A549 (cell line): ENCODE data around the gene CRADD.
"Not testable (repeated sequence)": the region's sequence is repeated elsewhere in the genome, so short reads cannot be mapped to it uniquely, and the experiment has no call there.

Experiments used
- CEBPB ChIP-seq, 2 experiments: fragments of >200 bp in 1 of 2; sonication (Bioruptor Twin) in 1 of 2; formaldehyde crosslinking in 1 of 2; IDR thresholded peaks; 2 replicates each; pipeline ENCODE4 v1.6.1; 2012 to 2016
- CTCF ChIP-seq: fragments of >200 bp; sonication (Bioruptor Twin); formaldehyde crosslinking; IDR thresholded peaks from 3 replicates; pipeline ENCODE4 v1.5.1; 2016
- HEYL ChIP-seq: fragments of 250-450 bp; sonication (Bioruptor Pico); IDR thresholded peaks from 2 replicates; pipeline ENCODE4 v1.8.0; 2021; ENCODE audit warnings: mild to moderate bottlenecking, moderate library complexity
- HOXA7 ChIP-seq: fragments of 250-450 bp; sonication (Bioruptor Pico); IDR thresholded peaks from 2 replicates; pipeline ENCODE4 v1.5.0; 2020; ENCODE audit warnings: mild to moderate bottlenecking, moderate library complexity
- KDM5A ChIP-seq: fragments of 200-600 bp; sonication (generic); IDR thresholded peaks from 2 replicates; pipeline ENCODE4 v1.6.1; 2016; ENCODE audit warnings: antibody characterized with exemption, mild to moderate bottlenecking
- TF ChIP-seq, protein P1 (sequence below): fragments of 200-600 bp; sonication (generic); IDR thresholded peaks from 2 replicates; pipeline ENCODE4 v1.6.1; 2016; ENCODE audit warnings: antibody characterized with exemption, mild to moderate bottlenecking, moderate library complexity

- TF ChIP-seq CEBPB (IDR thresholded peaks at IDR 0.05); HEYL (CRISPR knock-in tag); CTCF; KDM5A; HOXA7 (CRISPR knock-in tag): not testable (repeated sequence)
- TF ChIP-seq, protein P1, sequence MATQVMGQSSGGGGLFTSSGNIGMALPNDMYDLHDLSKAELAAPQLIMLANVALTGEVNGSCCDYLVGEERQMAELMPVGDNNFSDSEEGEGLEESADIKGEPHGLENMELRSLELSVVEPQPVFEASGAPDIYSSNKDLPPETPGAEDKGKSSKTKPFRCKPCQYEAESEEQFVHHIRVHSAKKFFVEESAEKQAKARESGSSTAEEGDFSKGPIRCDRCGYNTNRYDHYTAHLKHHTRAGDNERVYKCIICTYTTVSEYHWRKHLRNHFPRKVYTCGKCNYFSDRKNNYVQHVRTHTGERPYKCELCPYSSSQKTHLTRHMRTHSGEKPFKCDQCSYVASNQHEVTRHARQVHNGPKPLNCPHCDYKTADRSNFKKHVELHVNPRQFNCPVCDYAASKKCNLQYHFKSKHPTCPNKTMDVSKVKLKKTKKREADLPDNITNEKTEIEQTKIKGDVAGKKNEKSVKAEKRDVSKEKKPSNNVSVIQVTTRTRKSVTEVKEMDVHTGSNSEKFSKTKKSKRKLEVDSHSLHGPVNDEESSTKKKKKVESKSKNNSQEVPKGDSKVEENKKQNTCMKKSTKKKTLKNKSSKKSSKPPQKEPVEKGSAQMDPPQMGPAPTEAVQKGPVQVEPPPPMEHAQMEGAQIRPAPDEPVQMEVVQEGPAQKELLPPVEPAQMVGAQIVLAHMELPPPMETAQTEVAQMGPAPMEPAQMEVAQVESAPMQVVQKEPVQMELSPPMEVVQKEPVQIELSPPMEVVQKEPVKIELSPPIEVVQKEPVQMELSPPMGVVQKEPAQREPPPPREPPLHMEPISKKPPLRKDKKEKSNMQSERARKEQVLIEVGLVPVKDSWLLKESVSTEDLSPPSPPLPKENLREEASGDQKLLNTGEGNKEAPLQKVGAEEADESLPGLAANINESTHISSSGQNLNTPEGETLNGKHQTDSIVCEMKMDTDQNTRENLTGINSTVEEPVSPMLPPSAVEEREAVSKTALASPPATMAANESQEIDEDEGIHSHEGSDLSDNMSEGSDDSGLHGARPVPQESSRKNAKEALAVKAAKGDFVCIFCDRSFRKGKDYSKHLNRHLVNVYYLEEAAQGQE, result not testable (repeated sequence)
These were observed 208.9 kb downstream of the CRADD start for GRCh38 chr12:93885973-93886532.
